ENCODE measurements around the gene EXD2.
"Not testable (repeated sequence)": the region's sequence is repeated elsewhere in the genome, so short reads cannot be mapped to it uniquely, and the experiment has no call there.

Gene EXD2

DNA sequence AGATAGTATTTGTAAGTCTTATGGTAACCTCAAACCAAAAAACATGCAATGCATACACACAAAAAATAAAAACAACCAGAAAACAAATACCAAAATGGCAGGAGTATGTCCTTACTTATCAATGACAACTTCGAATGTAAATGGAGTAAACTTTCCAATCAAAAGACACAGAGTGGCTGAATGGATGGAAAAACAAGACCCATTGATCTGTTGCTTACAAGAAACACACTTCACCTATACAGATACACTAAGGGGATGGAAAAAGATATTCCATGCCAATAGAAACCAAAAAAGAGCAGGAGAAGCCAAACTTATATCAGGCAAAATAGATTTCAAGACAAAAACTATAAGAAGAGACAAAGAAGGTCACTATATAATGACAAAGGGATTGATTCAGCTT is 29.7 kb upstream of the EXD2 start:
- no peak overlapping the region for H3K23ac ChIP-seq (ENCODE audit: low read depth, low read length, poor library complexity)
- no peak for DNase-seq (ENCODE audit: low spot score)
- no peak overlapping the region for H4K91ac ChIP-seq (ENCODE audit: low read depth, low read length, poor library complexity)
- no peak overlapping the region for H3K9ac ChIP-seq (ENCODE audit: low read depth, low read length, poor library complexity)
- H2AFZ ChIP-seq (ENCODE audit: low read length): no peak overlapping the region
- no peak overlapping the region for H4K8ac ChIP-seq (ENCODE audit: low read depth, low read length)
- H3K36me3 ChIP-seq (replicated peaks in 1 of 2; ENCODE audit: control insufficient read depth in 2 of 2, insufficient read depth in 2 of 2, low read length in 2 of 2): no peaks in the 10 kb centered on the region
- H2AK5ac ChIP-seq (ENCODE audit: low read depth, low read length): no peak overlapping the region
- no peak overlapping the region for H2BK12ac ChIP-seq (ENCODE audit: low read length)
- no peaks in the 10 kb centered on the region for H3K4me1 ChIP-seq (ENCODE audit: control insufficient read depth in 2 of 2, insufficient read depth in 1 of 2, low read depth in 1 of 2, low read length in 2 of 2)
- WGBS, 2 donors (ENCODE audit: extremely low coverage in 2 of 2, insufficient read length in 2 of 2, insufficient replicate concordance in 1 of 2): no CpG with 5 or more reads among the region's 1 CpG
- H3K9me3 ChIP-seq (replicated peaks in 1 of 2; ENCODE audit: control insufficient read depth in 2 of 2, insufficient read depth in 1 of 2, low read depth in 1 of 2, low read length in 2 of 2): peaks cover 0 to 5% of the 10 kb centered on the region in 2 donors
- H2BK15ac ChIP-seq (ENCODE audit: low read length): no peak overlapping the region
- H3K27ac ChIP-seq (replicated peaks; ENCODE audit: low read length): no peak overlapping the region
- peaks cover 0 to 2% (median 0%) of the 10 kb centered on the region in 3 experiments for H3K27me3 ChIP-seq (ENCODE audit: control insufficient read depth in 3 of 3, insufficient read depth in 3 of 3, low read depth in 1 of 3, low read length in 3 of 3)
- H3K4me3 ChIP-seq (ENCODE audit: low read length in 2 of 2): no peak overlapping the region
- no peak overlapping the region for H3K4ac ChIP-seq (ENCODE audit: low read length)
- no peak overlapping the region for H2BK5ac ChIP-seq (ENCODE audit: low read length)
- H2BK120ac ChIP-seq (ENCODE audit: low read depth, low read length): no peak overlapping the region
- H3K79me1 ChIP-seq (ENCODE audit: low read depth, low read length): no peaks in the 10 kb centered on the region
- no peak overlapping the region for H3K14ac ChIP-seq (ENCODE audit: low read length)
- H3K4me2 ChIP-seq (ENCODE audit: insufficient read depth, low read length, poor library complexity, severe bottlenecking): no peak overlapping the region
- no peak overlapping the region for H3K18ac ChIP-seq (ENCODE audit: low read length)

DNA sequence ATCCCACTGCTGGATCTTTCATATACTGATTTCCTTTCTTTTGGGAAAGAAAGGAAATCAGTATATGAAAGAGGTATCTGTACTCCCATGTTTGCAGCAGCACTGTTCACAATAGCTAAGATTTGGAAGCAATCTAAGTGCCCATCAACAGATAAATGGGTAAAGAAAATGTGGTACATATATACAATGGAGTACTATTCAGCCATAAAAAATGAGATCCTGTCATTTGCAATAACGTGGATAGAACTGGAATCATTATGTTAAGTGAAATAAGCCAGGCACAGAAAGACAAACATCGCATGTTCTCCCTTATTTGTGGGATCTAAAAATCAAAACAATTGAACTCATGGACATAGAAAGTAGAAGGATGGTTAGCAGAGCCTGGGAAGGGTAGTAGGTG is 25.5 kb upstream of the EXD2 start:
- H2BK5ac ChIP-seq (ENCODE audit: low read length); H3K9ac ChIP-seq (ENCODE audit: low read depth, low read length, poor library complexity); H2BK120ac ChIP-seq (ENCODE audit: low read depth, low read length); H2BK15ac ChIP-seq (ENCODE audit: low read length); H3K36me3 ChIP-seq (replicated peaks in 1 of 2; ENCODE audit: control insufficient read depth in 2 of 2, insufficient read depth in 2 of 2, low read length in 2 of 2); H3K9me3 ChIP-seq (replicated peaks in 1 of 2; ENCODE audit: control insufficient read depth in 2 of 2, insufficient read depth in 1 of 2, low read depth in 1 of 2, low read length in 2 of 2); H3K4me1 ChIP-seq (ENCODE audit: control insufficient read depth in 2 of 2, insufficient read depth in 1 of 2, low read depth in 1 of 2, low read length in 2 of 2); H4K91ac ChIP-seq (ENCODE audit: low read depth, low read length, poor library complexity); H2AFZ ChIP-seq (ENCODE audit: low read length); H3K79me1 ChIP-seq (ENCODE audit: low read depth, low read length); H3K4me3 ChIP-seq (ENCODE audit: low read length in 2 of 2); H3K4ac ChIP-seq (ENCODE audit: low read length); H3K4me2 ChIP-seq (ENCODE audit: insufficient read depth, low read length, poor library complexity, severe bottlenecking); H3K18ac ChIP-seq (ENCODE audit: low read length); H3K23ac ChIP-seq (ENCODE audit: low read depth, low read length, poor library complexity); H2AK5ac ChIP-seq (ENCODE audit: low read depth, low read length); H3K27ac ChIP-seq (replicated peaks; ENCODE audit: low read length); H3K27me3 ChIP-seq (ENCODE audit: control insufficient read depth in 3 of 3, insufficient read depth in 3 of 3, low read depth in 1 of 3, low read length in 3 of 3); H2BK12ac ChIP-seq (ENCODE audit: low read length); DNase-seq (ENCODE audit: low spot score); H3K14ac ChIP-seq (ENCODE audit: low read length); H4K8ac ChIP-seq (ENCODE audit: low read depth, low read length): not testable (repeated sequence)
- no CpG with 5 or more reads among the region's 2 CpGs for WGBS, 2 donors (ENCODE audit: extremely low coverage in 2 of 2, insufficient read length in 2 of 2, insufficient replicate concordance in 1 of 2)

DNA sequence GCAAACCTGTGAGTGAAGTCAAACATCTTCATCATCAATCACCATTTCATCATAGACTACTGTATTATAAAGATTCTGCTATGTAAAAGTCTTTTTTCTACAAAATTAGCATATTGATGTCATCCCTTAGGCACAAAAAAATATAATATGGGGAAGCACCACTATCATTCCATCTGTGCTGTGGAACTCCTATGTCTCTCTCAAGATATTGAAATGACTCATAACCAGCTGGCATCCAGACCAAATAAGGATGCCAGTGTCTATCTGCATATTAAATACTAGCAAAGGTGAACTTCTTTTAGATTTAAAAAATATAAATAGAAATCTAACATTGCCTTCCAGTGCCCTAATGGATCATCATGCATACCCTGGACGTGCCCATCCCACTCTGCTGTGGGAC is 20.5 kb upstream of the EXD2 start:
- Histone ChIP-seq H3K9me3 (replicated peaks in 1 of 2; ENCODE audit: control insufficient read depth in 2 of 2, insufficient read depth in 1 of 2, low read depth in 1 of 2, low read length in 2 of 2) (no peaks in the 10 kb centered on the region), H3K4me1 (ENCODE audit: control insufficient read depth in 2 of 2, insufficient read depth in 1 of 2, low read depth in 1 of 2, low read length in 2 of 2) (peaks cover 0 to 2% of the 10 kb centered on the region in 2 donors), H2BK120ac (ENCODE audit: low read depth, low read length) (no peak overlapping the region), H4K8ac (ENCODE audit: low read depth, low read length) (no peak overlapping the region), H4K91ac (ENCODE audit: low read depth, low read length, poor library complexity) (no peak overlapping the region), H2AFZ (ENCODE audit: low read length) (no peak overlapping the region), H3K4me2 (ENCODE audit: insufficient read depth, low read length, poor library complexity, severe bottlenecking) (no peak overlapping the region), H3K9ac (ENCODE audit: low read depth, low read length, poor library complexity) (no peak overlapping the region), H3K36me3 (replicated peaks in 1 of 2; ENCODE audit: control insufficient read depth in 2 of 2, insufficient read depth in 2 of 2, low read length in 2 of 2) (no peaks in the 10 kb centered on the region), H3K18ac (ENCODE audit: low read length) (no peak overlapping the region), H2BK15ac (ENCODE audit: low read length) (no peak overlapping the region), H3K27me3 (ENCODE audit: control insufficient read depth in 3 of 3, insufficient read depth in 3 of 3, low read depth in 1 of 3, low read length in 3 of 3) (peaks cover 0 to 4% (median 0%) of the 10 kb centered on the region in 3 experiments), H3K79me1 (ENCODE audit: low read depth, low read length) (no peaks in the 10 kb centered on the region), H3K27ac (replicated peaks; ENCODE audit: low read length) (no peak overlapping the region), H3K4me3 (ENCODE audit: low read length in 2 of 2) (no peak overlapping the region), H3K4ac (ENCODE audit: low read length) (no peak overlapping the region), H2BK12ac (ENCODE audit: low read length) (no peak overlapping the region), H3K14ac (ENCODE audit: low read length) (no peak overlapping the region), H2AK5ac (ENCODE audit: low read depth, low read length) (no peak overlapping the region), H3K23ac (ENCODE audit: low read depth, low read length, poor library complexity) (no peak overlapping the region), H2BK5ac (ENCODE audit: low read length) (no peak overlapping the region)
- no CpG with 5 or more reads among the region's 1 CpG for WGBS, 2 donors (ENCODE audit: extremely low coverage in 2 of 2, insufficient read length in 2 of 2, insufficient replicate concordance in 1 of 2)
- DNase-seq (ENCODE audit: low spot score): no peak

DNA sequence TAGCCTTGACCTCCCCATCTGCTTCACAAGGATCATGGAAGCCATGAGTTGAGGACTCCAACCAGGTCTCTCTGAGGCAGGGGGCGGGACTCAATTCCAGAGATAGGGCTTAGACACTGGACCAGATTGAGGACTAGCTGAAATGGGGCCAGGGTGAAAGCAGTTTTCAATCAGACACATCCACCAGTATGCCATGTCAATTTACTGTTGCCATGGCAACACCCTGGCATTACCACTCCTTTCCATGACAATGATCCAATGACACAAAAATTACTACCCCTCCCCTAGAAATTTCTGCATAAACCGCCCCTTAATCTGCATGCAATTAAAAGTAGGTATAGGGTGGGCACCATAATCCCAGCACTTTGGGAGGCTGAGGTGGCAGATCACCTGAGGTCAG is 19.7 kb upstream of the EXD2 start:
- DNase-seq (ENCODE audit: low spot score): no peak
- Histone ChIP-seq H3K4me2 (ENCODE audit: insufficient read depth, low read length, poor library complexity, severe bottlenecking) (no peak overlapping the region), H3K4me3 (ENCODE audit: low read length in 2 of 2) (no peak overlapping the region), H3K4me1 (ENCODE audit: control insufficient read depth in 2 of 2, insufficient read depth in 1 of 2, low read depth in 1 of 2, low read length in 2 of 2) (peaks cover 0 to 2% of the 10 kb centered on the region in 2 donors), H3K36me3 (replicated peaks in 1 of 2; ENCODE audit: control insufficient read depth in 2 of 2, insufficient read depth in 2 of 2, low read length in 2 of 2) (no peaks in the 10 kb centered on the region), H3K4ac (ENCODE audit: low read length) (no peak overlapping the region), H2BK120ac (ENCODE audit: low read depth, low read length) (no peak overlapping the region), H3K79me1 (ENCODE audit: low read depth, low read length) (no peaks in the 10 kb centered on the region), H3K18ac (ENCODE audit: low read length) (no peak overlapping the region), H2BK15ac (ENCODE audit: low read length) (no peak overlapping the region), H3K23ac (ENCODE audit: low read depth, low read length, poor library complexity) (no peak overlapping the region), H2BK5ac (ENCODE audit: low read length) (no peak overlapping the region), H2AK5ac (ENCODE audit: low read depth, low read length) (no peak overlapping the region), H3K27ac (replicated peaks; ENCODE audit: low read length) (no peak overlapping the region), H3K27me3 (ENCODE audit: control insufficient read depth in 3 of 3, insufficient read depth in 3 of 3, low read depth in 1 of 3, low read length in 3 of 3) (peaks cover 0 to 4% (median 0%) of the 10 kb centered on the region in 3 experiments), H4K91ac (ENCODE audit: low read depth, low read length, poor library complexity) (no peak overlapping the region), H4K8ac (ENCODE audit: low read depth, low read length) (no peak overlapping the region), H2BK12ac (ENCODE audit: low read length) (no peak overlapping the region), H3K9me3 (replicated peaks in 1 of 2; ENCODE audit: control insufficient read depth in 2 of 2, insufficient read depth in 1 of 2, low read depth in 1 of 2, low read length in 2 of 2) (no peaks in the 10 kb centered on the region), H3K9ac (ENCODE audit: low read depth, low read length, poor library complexity) (no peak overlapping the region), H2AFZ (ENCODE audit: low read length) (no peak overlapping the region), H3K14ac (ENCODE audit: low read length) (no peak overlapping the region)
- no CpG with 5 or more reads among the region's 2 CpGs for WGBS, 2 donors (ENCODE audit: extremely low coverage in 2 of 2, insufficient read length in 2 of 2, insufficient replicate concordance in 1 of 2)
